NCI-H2081 treated with DMSO at 0.1 percent for 48 hours (cell line): Measurements from ENCODE around the gene METTL24.

ENCODE experiments used
- DNase-seq: peaks from one replicate; lab custom pipeline; 2025; lab: John Stamatoyannopoulos, UW

Gene METTL24, protein sequence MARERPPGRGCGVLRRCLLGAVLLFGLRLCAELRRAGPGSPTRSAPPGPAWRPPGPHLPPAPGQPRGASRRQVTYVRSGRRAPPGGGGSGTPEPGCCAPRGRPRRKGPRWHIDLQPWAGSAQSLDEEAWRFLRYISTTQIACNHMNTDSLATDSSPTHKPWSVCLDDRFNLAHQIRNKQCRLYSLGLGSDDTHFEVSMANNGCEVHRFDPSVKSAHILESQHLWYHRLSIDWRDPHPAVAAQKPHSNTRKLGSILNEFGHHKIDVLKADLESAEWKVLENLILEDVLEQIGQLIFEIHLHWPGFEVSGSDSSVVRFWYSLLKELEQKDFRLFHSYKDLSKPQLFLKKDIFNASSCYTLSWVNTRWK

DNA sequence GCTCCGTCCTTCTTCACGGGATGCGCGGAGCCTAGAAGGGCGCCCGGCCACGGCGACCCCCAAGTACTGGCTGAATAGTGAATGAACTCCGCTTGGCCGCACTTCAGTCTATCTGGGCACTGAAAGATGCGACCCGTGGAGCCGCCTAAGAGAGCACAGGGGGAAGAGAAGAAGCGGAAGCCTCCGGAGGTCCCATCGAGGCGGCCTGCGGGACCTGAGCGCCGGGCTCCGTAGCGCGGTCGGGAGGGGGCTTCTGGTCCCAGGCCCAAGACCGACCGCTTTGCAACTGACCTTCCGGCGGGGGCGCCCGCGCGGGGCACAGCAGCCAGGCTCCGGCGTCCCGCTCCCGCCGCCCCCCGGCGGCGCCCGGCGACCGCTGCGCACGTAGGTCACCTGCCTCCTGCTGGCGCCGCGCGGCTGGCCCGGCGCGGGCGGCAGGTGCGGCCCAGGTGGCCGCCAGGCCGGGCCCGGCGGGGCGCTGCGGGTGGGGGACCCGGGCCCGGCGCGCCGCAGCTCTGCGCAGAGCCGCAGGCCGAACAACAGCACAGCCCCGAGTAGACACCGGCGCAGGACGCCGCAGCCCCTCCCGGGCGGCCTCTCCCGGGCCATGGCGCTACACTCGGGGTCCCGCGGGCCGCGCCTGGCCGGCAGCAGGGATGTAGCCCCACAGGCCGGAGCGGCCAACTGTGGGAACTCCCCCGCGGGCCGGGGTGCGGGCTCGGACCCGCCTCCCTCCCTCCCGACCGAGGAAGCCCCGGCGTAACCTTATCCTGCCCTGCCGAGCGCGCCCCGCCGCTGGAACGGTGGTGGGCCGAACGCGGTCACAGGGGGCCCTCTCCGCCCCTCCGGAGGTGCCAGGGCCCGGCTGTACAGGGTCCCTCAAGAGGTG is at the start of gene METTL24:
Gene METTL24, minus strand, starts transcription at position 686 of the 889 bp plus-strand sequence. Its CDS starts 77 bp downstream, at position 609.
- DNase-seq = no peak

DNA sequence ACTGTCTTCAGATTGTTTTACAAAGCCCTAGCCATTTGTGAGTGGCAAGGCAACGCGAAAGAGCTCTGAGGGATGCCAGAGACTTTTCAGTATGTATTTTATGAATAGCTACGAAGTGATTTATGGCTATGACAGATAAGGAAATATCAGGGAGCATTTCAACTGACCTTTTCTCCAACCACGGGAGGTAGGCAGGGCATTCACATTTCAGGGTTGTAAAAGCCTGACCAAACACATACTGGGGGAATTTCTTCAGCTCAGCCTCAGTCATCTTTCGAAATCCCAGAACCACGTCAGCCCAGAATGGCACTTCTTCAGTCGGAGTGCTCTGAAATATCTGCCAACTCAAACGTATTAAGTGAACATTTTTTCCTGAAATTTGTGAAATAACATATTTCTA is 46.5 kb upstream of the METTL24 start:
- no peak for DNase-seq

- no peak for DNase-seq
Observed at GRCh38 chr6:110401585-110402176, 43.5 kb upstream of the METTL24 start.

DNA sequence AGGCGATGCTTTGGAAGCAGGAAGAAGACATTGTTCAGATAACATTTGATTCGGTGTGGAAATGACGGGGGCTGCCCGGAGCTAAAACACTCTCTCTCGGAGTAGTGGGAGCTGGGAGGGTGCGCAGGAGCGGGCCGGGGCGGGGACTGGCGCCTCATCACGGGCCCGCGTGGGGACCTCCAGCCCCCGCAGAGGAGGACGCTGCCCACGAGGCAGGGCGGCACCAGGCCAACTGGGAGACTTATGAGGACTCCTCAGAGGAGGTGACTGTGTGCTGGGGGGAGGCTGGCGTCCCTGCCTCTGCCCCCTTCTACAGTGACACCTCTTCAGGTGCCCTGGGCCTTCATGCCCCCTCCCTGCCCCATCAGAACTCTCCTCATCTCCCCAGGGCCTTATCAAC is 42.1 kb upstream of the METTL24 start:
- no peak for DNase-seq

DNA sequence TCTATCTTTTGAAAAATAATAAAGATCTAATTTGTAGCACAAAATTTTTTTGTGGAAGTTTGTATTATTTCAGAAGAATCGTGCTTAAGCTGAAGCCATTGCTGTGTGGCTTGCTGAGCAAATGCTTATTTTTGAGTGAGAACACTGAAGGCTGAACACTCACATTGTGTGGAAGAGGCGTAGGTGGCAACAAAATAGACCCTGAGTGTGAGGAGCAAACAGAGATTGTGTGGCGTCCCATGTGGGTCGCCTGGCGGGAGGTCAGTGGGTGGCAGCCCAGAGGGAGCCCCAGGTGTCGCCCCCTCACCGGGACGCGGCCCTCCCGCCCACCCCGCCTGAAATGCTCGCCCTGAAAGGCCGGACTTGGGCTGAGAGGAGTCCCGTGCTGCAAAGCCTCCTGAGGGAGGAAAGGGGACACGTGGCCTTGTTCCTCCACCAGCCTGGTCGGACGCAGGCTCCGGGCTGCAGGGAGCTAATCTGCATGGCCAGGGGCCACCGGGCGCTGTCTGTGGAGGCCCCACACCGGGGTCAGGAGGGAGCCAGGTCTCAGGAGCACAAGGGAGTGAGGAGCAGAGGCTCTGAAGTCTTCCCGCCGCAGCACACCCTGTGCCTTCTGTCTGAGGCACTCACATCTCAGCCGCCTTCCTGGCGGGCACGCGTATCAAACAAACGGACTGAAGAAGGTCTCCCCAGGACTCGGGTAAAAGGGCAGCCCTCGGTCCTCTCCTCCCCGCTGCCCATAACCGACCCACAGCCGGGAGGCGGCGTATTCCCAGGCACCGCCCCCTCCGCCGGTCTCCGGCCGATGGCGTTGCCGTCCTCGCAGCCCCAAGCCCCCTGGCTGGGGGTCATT is 41.3 kb upstream of the METTL24 start:
- no peak for DNase-seq

DNA sequence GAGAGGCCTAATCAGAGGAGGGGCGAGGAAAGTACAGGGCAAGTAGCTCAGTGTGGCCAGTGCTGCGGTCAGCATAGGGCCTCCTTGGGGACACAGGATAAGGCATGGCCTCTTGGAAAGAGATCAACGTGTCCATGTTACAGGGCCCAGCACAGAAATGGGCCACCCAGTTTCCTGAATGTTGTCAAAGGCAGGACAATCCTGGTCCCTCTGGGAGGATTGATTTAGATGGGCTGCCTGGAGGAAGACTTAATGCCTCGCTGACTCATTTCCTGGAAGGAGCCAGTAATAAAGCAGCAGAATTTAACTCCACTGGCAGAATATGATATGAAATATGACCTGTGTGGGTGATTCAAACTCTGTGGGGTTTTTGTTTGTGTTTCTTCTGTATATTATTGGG is 40.6 kb upstream of the METTL24 start:
- no peak for DNase-seq

DNA sequence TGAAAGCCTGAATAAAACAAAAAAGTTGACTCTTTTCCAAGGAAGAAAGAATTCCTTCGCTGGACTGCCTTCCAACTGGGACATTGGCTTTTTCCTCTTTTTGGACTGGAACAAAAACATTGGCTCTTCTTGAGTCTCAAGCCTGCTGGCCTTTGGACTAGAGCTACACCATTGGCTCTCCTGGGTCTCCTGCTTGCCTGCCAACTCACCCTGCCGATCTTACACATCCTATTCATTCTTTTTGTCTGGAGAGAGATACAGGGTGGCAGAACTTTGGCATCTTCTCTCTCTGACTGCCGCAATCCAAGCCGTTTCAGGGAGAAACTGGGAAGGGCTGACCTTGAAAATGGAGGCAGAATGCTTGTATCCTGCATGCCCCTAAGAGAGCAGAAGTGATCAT is 37.1 kb upstream of the METTL24 start:
- DNase-seq = no peak

- DNase-seq = no peak
Observed at GRCh38 chr6:110394409-110394808, 36.3 kb upstream of the METTL24 start.

- no peak for DNase-seq
Observed at GRCh38 chr6:110392727-110393126, 34.6 kb upstream of the METTL24 start.

DNA sequence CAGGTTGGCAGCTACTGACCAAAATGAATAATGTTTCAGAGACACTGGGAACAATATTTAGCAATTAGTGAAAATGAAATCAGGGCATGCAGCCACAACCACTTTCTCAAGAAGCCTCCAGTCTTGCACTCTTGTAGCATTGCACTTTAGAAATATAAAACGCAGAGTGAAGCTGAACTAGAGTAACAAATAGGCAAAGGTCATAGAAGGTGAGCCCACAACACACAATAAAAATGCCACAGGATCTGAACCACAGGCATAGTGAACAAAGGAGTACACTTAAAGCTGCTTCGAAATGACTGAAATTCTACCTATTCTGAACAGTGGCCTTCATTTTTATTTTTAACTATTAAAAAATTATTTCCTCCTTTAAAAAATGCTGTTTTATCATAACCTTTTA is 32.3 kb upstream of the METTL24 start:
- DNase-seq = no peak

DNA sequence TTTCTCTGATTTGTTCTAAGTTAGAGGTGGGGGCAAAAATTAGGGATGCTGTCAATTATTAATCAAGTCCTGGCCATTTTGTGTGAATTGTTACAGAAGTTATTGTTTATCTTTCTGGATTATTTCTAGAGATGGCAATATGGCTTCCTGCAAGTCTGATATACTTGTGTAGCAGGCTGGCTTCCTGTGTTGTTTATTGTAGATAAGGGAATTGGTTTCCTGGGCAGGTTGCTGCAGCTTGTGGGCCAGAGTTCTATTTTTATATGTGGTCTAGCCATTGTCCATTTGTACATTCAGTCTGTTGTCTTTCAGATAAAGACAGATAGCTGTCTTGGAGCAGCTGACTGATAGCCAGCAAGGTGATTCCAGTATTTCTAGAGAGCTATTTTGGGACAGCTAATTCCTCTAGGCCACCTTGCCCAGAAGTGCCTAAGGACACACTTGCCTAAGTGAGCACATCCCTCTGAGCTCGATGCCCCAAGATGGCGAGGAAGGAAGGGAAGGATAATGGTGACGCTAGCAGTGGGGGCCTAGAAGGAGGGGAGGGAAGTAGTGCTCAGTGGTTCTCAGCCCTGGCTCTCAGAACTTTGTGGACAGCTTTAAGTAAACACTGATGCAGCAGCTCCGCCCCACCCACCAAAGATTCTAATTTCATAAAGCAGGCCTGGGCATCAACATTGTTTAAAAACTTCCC is 31.7 kb upstream of the METTL24 start:
- no peak for DNase-seq

DNA sequence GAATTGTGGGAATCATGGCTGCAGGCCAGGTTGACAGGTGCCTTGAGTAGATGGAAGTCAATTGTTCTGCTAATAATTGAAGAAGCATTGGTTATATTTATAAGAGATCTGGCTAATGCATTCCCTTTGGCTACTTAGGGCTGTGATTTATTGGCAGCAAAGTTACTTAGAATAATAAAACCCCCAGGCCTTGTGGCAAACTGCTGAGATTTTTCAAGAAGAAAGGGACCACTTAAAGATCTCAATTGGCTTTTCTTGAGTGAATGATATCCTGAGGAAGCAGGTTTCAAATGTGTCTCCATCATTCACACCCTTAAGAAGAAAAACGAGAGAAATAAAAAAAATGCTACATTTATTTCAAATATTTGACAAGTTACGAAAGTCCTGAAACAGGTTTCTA is 29.8 kb upstream of the METTL24 start:
- no peak for DNase-seq

GRCh38 chr6:110385458-110385863 is 27.3 kb upstream of the METTL24 start:
- DNase-seq = no peak

GRCh38 chr6:110378552-110378951 is 20.4 kb upstream of the METTL24 start:
- no peak for DNase-seq

DNA sequence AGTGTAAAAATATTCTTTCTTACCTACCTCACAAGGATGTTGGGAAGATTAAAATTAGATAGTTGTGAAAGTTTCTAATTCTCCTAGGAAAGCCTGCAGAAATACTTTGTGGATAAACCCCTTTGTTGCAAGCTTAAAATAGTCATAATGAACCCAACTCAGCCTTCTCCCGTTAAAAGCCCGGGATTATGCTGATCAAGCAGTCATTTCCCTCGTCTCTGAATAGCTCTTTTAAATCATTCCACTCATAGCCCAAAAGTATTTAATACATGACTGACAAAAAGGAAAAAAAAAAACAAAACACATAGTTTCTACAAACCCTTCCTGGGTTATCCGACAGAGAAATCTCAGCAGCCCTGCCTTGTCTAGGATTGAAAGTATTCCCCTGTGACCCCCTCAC is 10.9 kb upstream of the METTL24 start:
- no peak for DNase-seq

- DNase-seq = no peak
Observed at GRCh38 chr6:110368284-110368683, 10.1 kb upstream of the METTL24 start.

GRCh38 chr6:110367825-110368224 is 9.7 kb upstream of the METTL24 start:
- no peak for DNase-seq

DNA sequence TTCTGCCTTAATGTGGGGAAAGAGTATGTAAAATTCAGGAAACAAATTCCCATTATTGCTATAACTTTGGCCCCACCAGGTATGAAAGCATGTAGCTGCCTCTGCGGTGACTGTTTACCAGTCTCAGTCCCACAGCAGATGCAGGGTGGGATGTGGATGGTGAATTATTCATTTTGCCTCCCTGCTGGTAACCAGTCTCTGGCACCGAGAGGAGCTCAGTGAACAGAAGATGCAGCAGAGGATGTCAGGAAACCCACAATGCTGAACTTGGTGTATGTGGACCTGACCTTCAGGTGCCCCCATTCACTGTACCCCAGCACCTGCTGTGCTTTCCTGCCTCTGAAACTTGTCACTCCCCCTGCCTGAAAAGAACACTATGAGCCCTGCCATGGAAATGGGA is 8.8 kb upstream of the METTL24 start:
- DNase-seq = no peak

GRCh38 chr6:110366256-110366655 is 8.1 kb upstream of the METTL24 start:
- no peak for DNase-seq

GRCh38 chr6:110364364-110365105 is 6.4 kb upstream of the METTL24 start:
- no peak for DNase-seq

GRCh38 chr6:110363748-110364147 is 5.6 kb upstream of the METTL24 start:
- DNase-seq = no peak
